H54 (cell line): ENCODE results near the gene FZD8.

Experiments
- DNase-seq: peaks from one replicate; pipeline ENCODE4 v3.0.0; 2011; ENCODE audit warnings: low spot score, mixed read lengths; ENCODE audit not compliant: insufficient read length
- FAIRE-seq: peaks from 3 replicates; lab custom pipeline; 2011; peaks lifted over from hg19 to GRCh38; lab: Jason Lieb, UNC
- POLR2A ChIP-seq: IDR thresholded peaks from 2 replicates; pipeline ENCODE4 v1.6.1; 2011; ENCODE audit warnings: low read depth, mild to moderate bottlenecking, low read length

FZD8 gene

GRCh38 chr10:35657621-35658020 lies 15.5 kb upstream of the FZD8 start:
- no peak for TF ChIP-seq POLR2A
- no peak for FAIRE-seq
- no peak for DNase-seq

- TF ChIP-seq POLR2A: no peak
- no peak for FAIRE-seq
These were observed 10.7 kb upstream of the FZD8 start for GRCh38 chr10:35652824-35653223.

GRCh38 chr10:35650894-35651293 lies 8.8 kb upstream of the FZD8 start:
- FAIRE-seq (no peak), DNase-seq (no peak)
- no peak for TF ChIP-seq POLR2A

More at GRCh38 chr10:35652824-35653223, 10.7 kb upstream of the FZD8 start:
- DNase-seq: no peak

- no peak for FAIRE-seq
- no peak for TF ChIP-seq POLR2A
- no peak for DNase-seq
These were observed 2.2 kb upstream of the FZD8 start for GRCh38 chr10:35644050-35644950.

GRCh38 chr10:35643151-35644049 lies 1.3 kb upstream of the FZD8 start:
- TF ChIP-seq POLR2A: no peak
- DNase-seq (peak; percentile 71), FAIRE-seq (no peak)

GRCh38 chr10:35642793-35643114 lies 658 bp upstream of the FZD8 start:
- FAIRE-seq: no peak
- DNase-seq: peak; percentile 40
- no peak for TF ChIP-seq POLR2A

GRCh38 chr10:35641676-35642034 lies 441 bp downstream of the FZD8 start:
- TF ChIP-seq POLR2A: no peak
- DNase-seq (peak; percentile 52), FAIRE-seq (no peak)

DNA sequence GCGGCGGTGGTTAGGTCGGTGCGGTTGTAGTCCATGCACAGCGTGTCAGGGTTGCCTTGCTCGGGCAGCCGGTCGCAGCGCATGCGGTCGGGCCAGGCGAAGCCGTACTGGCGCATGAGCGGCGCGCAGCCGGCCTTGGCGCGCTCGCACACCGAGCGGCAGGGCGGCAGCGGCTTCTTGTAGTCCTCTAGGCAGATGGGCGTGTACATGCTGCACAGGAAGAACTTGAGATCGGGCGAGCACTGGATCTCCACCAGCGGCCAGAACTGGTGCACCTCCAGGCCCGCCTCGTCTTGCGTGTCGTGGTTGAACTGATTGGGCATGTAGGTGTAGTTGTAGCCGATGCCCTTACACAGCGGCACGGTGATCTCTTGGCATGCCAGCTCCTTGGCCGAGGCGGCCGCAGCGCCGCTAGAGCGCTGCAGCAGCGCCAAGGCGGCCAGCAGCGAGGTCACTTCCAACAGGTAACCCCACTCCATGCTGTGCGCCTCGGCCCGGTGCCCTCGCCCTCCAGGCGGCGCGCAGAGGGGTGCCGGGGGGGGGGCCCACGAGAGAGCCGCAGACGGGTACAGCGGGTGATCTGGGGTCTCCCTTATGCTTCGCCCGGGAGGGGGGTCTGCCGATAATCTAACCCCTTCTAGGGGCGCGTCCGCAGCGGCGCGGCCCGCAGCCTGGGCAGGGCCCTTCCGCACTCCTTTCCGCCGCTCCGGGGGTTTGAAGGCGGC lies 983 bp downstream of the FZD8 start:
- no peak for FAIRE-seq
- DNase-seq: peak; percentile 50
- TF ChIP-seq POLR2A: peak; percentile 6; the same call in 1 of the 2 replicates

GRCh38 chr10:35640474-35640873 lies 1.6 kb downstream of the FZD8 start:
- DNase-seq (peak; percentile 55), FAIRE-seq (no peak)
- TF ChIP-seq POLR2A: no peak

- FAIRE-seq (no peak), DNase-seq (no peak)
- no peak for TF ChIP-seq POLR2A
These were observed 2.2 kb downstream of the FZD8 start for GRCh38 chr10:35639728-35640401.

GRCh38 chr10:35639021-35639727 lies 2.9 kb downstream of the FZD8 start:
- FAIRE-seq (no peak), DNase-seq (no peak)
- TF ChIP-seq POLR2A: no peak

DNA sequence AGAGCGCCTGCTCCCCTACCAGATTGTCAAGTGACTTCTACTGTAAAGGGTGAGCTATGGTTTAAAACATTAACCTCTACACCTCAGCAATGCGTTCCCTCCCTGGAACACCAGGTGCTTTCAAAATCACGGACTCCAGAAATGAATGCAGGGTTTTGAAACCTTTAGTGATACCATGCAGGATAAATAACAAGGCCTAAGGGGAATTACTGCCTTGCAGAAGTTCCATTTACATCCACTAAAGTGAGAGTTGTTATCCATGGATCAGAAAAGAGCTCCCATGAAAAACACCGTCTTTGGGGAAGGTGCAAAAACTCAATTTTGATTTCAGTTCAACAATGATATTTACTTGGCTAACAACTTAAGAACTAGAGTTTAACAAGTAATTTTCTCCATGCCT lies 4.0 kb downstream of the FZD8 start:
- no peak for TF ChIP-seq POLR2A
- DNase-seq (no peak), FAIRE-seq (no peak)

GRCh38 chr10:35637462-35637861 lies 4.6 kb downstream of the FZD8 start:
- no peak for FAIRE-seq
- no peak for TF ChIP-seq POLR2A
- DNase-seq: no peak
